WTC11 (cell line): ENCODE data around the gene ESCO1.

Experiments
- MAX ChIP-seq: sonication (generic); formaldehyde crosslinking; IDR thresholded peaks from 2 replicates; pipeline ENCODE4 v1.8.0; 2022; ENCODE audit warnings: mild to moderate bottlenecking, missing genetic modification reagents
- MYBL2 ChIP-seq: sonication (generic); formaldehyde crosslinking; IDR thresholded peaks from 2 replicates; pipeline ENCODE4 v1.8.1; 2023; ENCODE audit warnings: mild to moderate bottlenecking, moderate library complexity, missing genetic modification reagents
- TEAD1 ChIP-seq: sonication (generic); formaldehyde crosslinking; IDR thresholded peaks from 2 replicates; pipeline ENCODE4 v1.8.0; 2022; ENCODE audit warnings: mild to moderate bottlenecking, missing genetic modification reagents
- ZNF317 ChIP-seq: sonication (generic); formaldehyde crosslinking; IDR thresholded peaks from 2 replicates; pipeline ENCODE4 v1.8.1; 2023; ENCODE audit warnings: low read depth, mild to moderate bottlenecking, moderate library complexity, missing genetic modification reagents, borderline replicate concordance
- TF ChIP-seq, protein P1 (sequence below): fragments of 200-600 bp; IDR thresholded peaks from 2 replicates; pipeline ENCODE4 v1.8.0; 2022; ENCODE audit warnings: antibody characterized with exemption

DNA sequence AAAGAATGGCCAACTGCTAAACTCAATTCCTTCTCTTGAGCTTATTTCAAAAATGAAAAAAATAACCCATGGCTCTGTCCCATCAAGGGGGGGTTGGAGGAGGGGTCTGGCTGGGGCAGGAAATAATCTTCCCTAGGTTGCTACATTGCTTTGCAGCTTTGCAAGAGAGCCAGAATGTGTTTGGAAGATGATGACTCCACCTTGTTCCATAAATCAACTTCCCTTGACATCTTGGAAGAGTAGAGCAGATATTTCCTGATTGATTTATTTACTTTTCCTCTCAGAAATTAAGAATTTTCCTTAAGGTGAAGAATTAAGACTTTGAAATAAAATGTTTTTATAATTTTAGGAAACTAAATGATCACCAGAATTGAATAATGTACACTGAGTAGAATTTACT lies 41.3 kb downstream of the ESCO1 start:
- TF ChIP-seq MYBL2 (CRISPR knock-in tag) (no peak), ZNF317 (CRISPR knock-in tag) (no peak), MAX (no peak), TEAD1 (CRISPR knock-in tag) (no peak)
- TF ChIP-seq, protein P1, sequence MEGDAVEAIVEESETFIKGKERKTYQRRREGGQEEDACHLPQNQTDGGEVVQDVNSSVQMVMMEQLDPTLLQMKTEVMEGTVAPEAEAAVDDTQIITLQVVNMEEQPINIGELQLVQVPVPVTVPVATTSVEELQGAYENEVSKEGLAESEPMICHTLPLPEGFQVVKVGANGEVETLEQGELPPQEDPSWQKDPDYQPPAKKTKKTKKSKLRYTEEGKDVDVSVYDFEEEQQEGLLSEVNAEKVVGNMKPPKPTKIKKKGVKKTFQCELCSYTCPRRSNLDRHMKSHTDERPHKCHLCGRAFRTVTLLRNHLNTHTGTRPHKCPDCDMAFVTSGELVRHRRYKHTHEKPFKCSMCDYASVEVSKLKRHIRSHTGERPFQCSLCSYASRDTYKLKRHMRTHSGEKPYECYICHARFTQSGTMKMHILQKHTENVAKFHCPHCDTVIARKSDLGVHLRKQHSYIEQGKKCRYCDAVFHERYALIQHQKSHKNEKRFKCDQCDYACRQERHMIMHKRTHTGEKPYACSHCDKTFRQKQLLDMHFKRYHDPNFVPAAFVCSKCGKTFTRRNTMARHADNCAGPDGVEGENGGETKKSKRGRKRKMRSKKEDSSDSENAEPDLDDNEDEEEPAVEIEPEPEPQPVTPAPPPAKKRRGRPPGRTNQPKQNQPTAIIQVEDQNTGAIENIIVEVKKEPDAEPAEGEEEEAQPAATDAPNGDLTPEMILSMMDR: no peak
